Endothelial cell of umbilical vein (primary cell): ENCODE results near the gene PLXND1. TPM values are rescaled to one million over a fixed set of nuclear protein-coding genes. Genes with fewer than 3 reads are reported as not detected.
"Not testable (repeated sequence)": the region's sequence is repeated elsewhere in the genome, so short reads cannot be mapped to it uniquely, and the experiment has no call there.

Experiments used
- BruUV-seq: library from RNA; stranded (reverse); fragments of 400-500 nt; replicated peaks from 2 replicates; lab custom pipeline; 2021; lab: Mats Ljungman, UMichigan
- CTCF ChIA-PET: fragments of 300-600, 350-600 bp; sonication (Branson Sonifier 250); formaldehyde crosslinking; loops from one replicate; lab custom pipeline; 2021; ENCODE audit warnings: antibody characterized with exemption, inconsistent platforms; lab: Charles Lee
- POLR2A ChIA-PET: fragments of 300-600, 350-600 bp; sonication (Branson Sonifier 250); formaldehyde crosslinking; loops from one replicate; lab custom pipeline; 2021; ENCODE audit warnings: antibody characterized with exemption, inconsistent platforms; lab: Charles Lee
- DNase-seq: peaks from one replicate; pipeline ENCODE4 v3.0.0-alpha.2; 2011; ENCODE audit warnings: low read depth, low spot score
- FAIRE-seq: peaks from 2 replicates; lab custom pipeline; 2011; peaks lifted over from hg19 to GRCh38; lab: Jason Lieb, UNC
- H2AFZ ChIP-seq: 2 replicates; pipeline ENCODE4 v1.6.0; 2012; ENCODE audit warnings: low read depth, low read length, control low read depth, inconsistent platforms
- H3K27ac ChIP-seq: 2 replicates; pipeline ENCODE4 v1.5.1; 2011; ENCODE audit warnings: low read depth, mild to moderate bottlenecking, control low read depth, low read length, moderate library complexity; ENCODE audit not compliant: insufficient read depth
- H3K27me3 ChIP-seq, 2 experiments: 2 replicates each; pipeline versions ENCODE4 v1.6.0 to v1.6.1; 2011; ENCODE audit warnings: low read length in 2 of 2, mixed read lengths in 1 of 2; ENCODE audit not compliant: control insufficient read depth in 2 of 2, insufficient read depth in 2 of 2
- H3K36me3 ChIP-seq, 2 experiments: 2 replicates in 1 of 2; 3 replicates in 1 of 2; pipeline ENCODE4 v1.5.1; 2011; ENCODE audit warnings: low read length in 2 of 2, mild to moderate bottlenecking in 1 of 2, moderate library complexity in 1 of 2; ENCODE audit not compliant: control insufficient read depth in 2 of 2, insufficient read depth in 2 of 2; ENCODE audit errors: extremely low read depth in 1 of 2
- H3K4me1 ChIP-seq: 3 replicates; pipeline ENCODE4 v1.5.1; 2011; ENCODE audit warnings: mild to moderate bottlenecking, low read length; ENCODE audit not compliant: control insufficient read depth, insufficient read depth; ENCODE audit errors: extremely low read depth
- H3K4me2 ChIP-seq: 2 replicates; pipeline ENCODE4 v1.6.1; 2011; ENCODE audit warnings: low read length, control low read depth, mixed read lengths; ENCODE audit not compliant: insufficient read depth
- H3K4me3 ChIP-seq, 3 experiments: fragments of 200-600 bp in 1 of 3; sonication (generic), shearing (Covaris generic) in 1 of 3; replicated peaks in 1 of 3; 2 replicates each; pipeline ENCODE4 v1.5.1; 2011 to 2016; ENCODE audit warnings: control low read depth in 3 of 3, low read length in 3 of 3, mild to moderate bottlenecking in 2 of 3, inconsistent platforms in 1 of 3, low read depth in 1 of 3, moderate library complexity in 1 of 3; ENCODE audit not compliant: insufficient read depth in 1 of 3
- H3K79me2 ChIP-seq: 2 replicates; pipeline ENCODE4 v1.6.0; 2012; ENCODE audit warnings: low read length, inconsistent platforms; ENCODE audit not compliant: control insufficient read depth, insufficient read depth
- H3K9ac ChIP-seq: replicated peaks from 2 replicates; pipeline ENCODE3; 2011; ENCODE audit warnings: low read length, control low read depth; ENCODE audit not compliant: insufficient read depth; ENCODE audit errors: extremely low read depth
- H3K9me1 ChIP-seq: replicated peaks from 3 replicates; pipeline ENCODE4 v1.6.0; 2011; ENCODE audit warnings: mild to moderate bottlenecking, low read length; ENCODE audit not compliant: control insufficient read depth, insufficient read depth; ENCODE audit errors: extremely low read depth
- H3K9me3 ChIP-seq: replicated peaks from 2 replicates; pipeline ENCODE4 v1.5.1; 2012; ENCODE audit warnings: low read length, inconsistent platforms; ENCODE audit not compliant: control insufficient read depth, insufficient read depth
- H4K20me1 ChIP-seq: replicated peaks from 2 replicates; pipeline ENCODE3; 2011; ENCODE audit warnings: mild to moderate bottlenecking, low read length; ENCODE audit not compliant: control insufficient read depth, insufficient read depth; ENCODE audit errors: extremely low read depth
- CTCF ChIP-seq, 2 donors: IDR thresholded peaks; 1 replicate in 1 of 2; 2 replicates in 1 of 2; pipeline ENCODE4 v1.5.1; 2011; ENCODE audit warnings: low read length in 2 of 2, mild to moderate bottlenecking in 2 of 2, moderate library complexity in 2 of 2, control low read depth in 1 of 2, inconsistent platforms in 1 of 2, low read depth in 1 of 2; ENCODE audit not compliant: insufficient read depth in 1 of 2; ENCODE audit errors: extremely low read depth in 1 of 2
- EZH2 ChIP-seq: IDR thresholded peaks from 2 replicates; pipeline ENCODE4 v1.6.1; 2012; ENCODE audit warnings: borderline replicate concordance, low read depth, mild to moderate bottlenecking, moderate library complexity, low read length, inconsistent platforms; ENCODE audit not compliant: severe bottlenecking
- FOS ChIP-seq: IDR thresholded peaks from 2 replicates; pipeline ENCODE4 v1.6.1; 2011; ENCODE audit warnings: mild to moderate bottlenecking, low read length, moderate library complexity, borderline replicate concordance; ENCODE audit not compliant: insufficient read depth
- GATA2 ChIP-seq: IDR thresholded peaks from 2 replicates; pipeline ENCODE4 v1.7.0; 2011; ENCODE audit warnings: low read depth, mild to moderate bottlenecking, moderate library complexity, mixed read lengths, low read length; ENCODE audit not compliant: insufficient read length, insufficient read depth
- JUN ChIP-seq: IDR thresholded peaks from 2 replicates; pipeline ENCODE4 v1.6.1; 2011; ENCODE audit warnings: borderline replicate concordance, low read depth; ENCODE audit not compliant: insufficient read length, insufficient read depth
- MAX ChIP-seq: IDR thresholded peaks from 2 replicates; pipeline ENCODE4 v1.6.1; 2011; ENCODE audit not compliant: insufficient read depth, insufficient read length
- MYC ChIP-seq: IDR thresholded peaks from one replicate; pipeline ENCODE4 v1.6.1; 2011; ENCODE audit warnings: mild to moderate bottlenecking, low read depth, low read length
- POLR2A ChIP-seq: IDR thresholded peaks from 2 replicates; pipeline ENCODE4 v1.6.1; 2012; ENCODE audit warnings: low read depth, mild to moderate bottlenecking, control low read depth, low read length
- POLR2AphosphoS5 ChIP-seq: IDR thresholded peaks from 2 replicates; pipeline ENCODE4 v1.6.1; 2012; ENCODE audit warnings: low read depth, mild to moderate bottlenecking, control low read depth, low read length, moderate library complexity; ENCODE audit not compliant: insufficient read depth
- dilution Hi-C: fragments of 300-500 bp; cut with MboI; formaldehyde crosslinking; loops from one replicate; pipeline ENCODE4 v1.15.0; 2019; ENCODE audit warnings: low sequenced_read_pairs; ENCODE audit not compliant: extremely low pct_ligation_motif_present
- intact Hi-C: fragments of 100-400 bp; cut with micrococcal nuclease; formaldehyde crosslinking; loops from one replicate; pipeline ENCODE4 v1.10.0; 2022
- polyA plus RNA-seq, 4 experiments: library from polyadenylated mRNA; depleted of rRNA in 3 of 4; stranded (reverse) in 3 of 4; unstranded in 1 of 4; fragments of >200 nt; gene quantifications; 2 replicates each; pipeline versions ENCODE4 v1.2.1 to v1.2.3, GENCODE V29; 2011 to 2012; ENCODE audit warnings: missing spikeins in 1 of 4
- total RNA-seq: library from RNA; stranded (reverse); gene quantifications from 2 replicates; pipeline ENCODE4 v1.2.3, GENCODE V29; 2021

Gene PLXND1
- total and polyA plus RNA-seq, 2 donors (not counting 3 experiments of a cell fraction or from before 2014, with no cell fraction given) = 300 to 834 TPM

- H3K9ac ChIP-seq, intact Hi-C loops, H3K9me1 ChIP-seq, H3K4me2 ChIP-seq, H3K9me3 ChIP-seq, H3K27ac ChIP-seq, H3K4me3 ChIP-seq, POLR2A ChIA-PET, FAIRE-seq, H3K4me1 ChIP-seq, H4K20me1 ChIP-seq, H3K79me2 ChIP-seq, DNase-seq, dilution Hi-C loops, H2AFZ ChIP-seq, H3K36me3 ChIP-seq, BruUV-seq, H3K27me3 ChIP-seq: not testable (repeated sequence)
- CTCF ChIA-PET = interaction anchor here (1.2 kb wide), 1 partner anchor 8 kb away, joined by 4 read pairs; no protein-coding TSS in a partner anchor
Observed at GRCh38 chr3:129640985-129641384, 34.5 kb upstream of the PLXND1 start.

- no TSS peak for BruUV-seq
- intact Hi-C loops = no loop called here
- no peaks in the 10 kb centered on the region for H3K36me3 ChIP-seq
- ChIA-PET POLR2A (no interaction called here), CTCF (interaction anchor here (1.3 to 1.9 kb wide), 3 partner anchors 11 to 192 kb away, joined by 4 to 7 read pairs (median 5); no protein-coding TSS in a partner anchor)
- no peaks in the 10 kb centered on the region for H3K79me2 ChIP-seq
- H3K4me2 ChIP-seq = no peak overlapping the region
- H3K4me1 ChIP-seq = no peaks in the 10 kb centered on the region
- no peaks in the 10 kb centered on the region for H3K27me3 ChIP-seq
- H2AFZ ChIP-seq = no peak overlapping the region
- dilution Hi-C loops = no loop called here
- no peak overlapping the region for H3K9ac ChIP-seq
- TF ChIP-seq POLR2AphosphoS5 (no peak), CTCF (IDR thresholded peaks at IDR 0.05; ENCODE audit: extremely low read depth in 1 of 2, insufficient read depth in 1 of 2, low read depth in 1 of 2, low read length in 2 of 2) (no peak), JUN (no peak), POLR2A (no peak), MYC (no peak), GATA2 (no peak), EZH2 (no peak), MAX (no peak), FOS (no peak)
- no peak overlapping the region for H3K27ac ChIP-seq
- DNase-seq (no peak), FAIRE-seq (no peak)
- H3K9me1 ChIP-seq = no peaks in the 10 kb centered on the region
- no peaks in the 10 kb centered on the region for H4K20me1 ChIP-seq
- no peaks in the 10 kb centered on the region for H3K9me3 ChIP-seq
- no peak overlapping the region for H3K4me3 ChIP-seq
Observed at GRCh38 chr3:129638481-129638880, 32.0 kb upstream of the PLXND1 start.
